ENCODE results near the gene SPACA7.
"Not testable (repeated sequence)": the region's sequence is repeated elsewhere in the genome, so short reads cannot be mapped to it uniquely, and the experiment has no call there.

Gene SPACA7

GRCh38 chr13:112351825-112352224 lies 24.3 kb upstream of the SPACA7 start:
- DNase-seq = no peak

- DNase-seq = no peak
These were observed 22.3 kb upstream of the SPACA7 start for GRCh38 chr13:112353856-112354255.

- no peak for DNase-seq
These were observed 21.6 kb upstream of the SPACA7 start for GRCh38 chr13:112354330-112355273.

- DNase-seq = no peak
These were observed 20.8 kb upstream of the SPACA7 start for GRCh38 chr13:112355274-112355838.

GRCh38 chr13:112356190-112356589 lies 20.0 kb upstream of the SPACA7 start:
- DNase-seq = no peak

- DNase-seq = no peak
These were observed 18.0 kb upstream of the SPACA7 start for GRCh38 chr13:112358156-112358555.

- no peak for DNase-seq
These were observed 14.1 kb upstream of the SPACA7 start for GRCh38 chr13:112362021-112362420.

GRCh38 chr13:112363867-112364528 lies 12.2 kb upstream of the SPACA7 start:
- DNase-seq = no peak

GRCh38 chr13:112366907-112367646 lies 9.1 kb upstream of the SPACA7 start:
- no peak for DNase-seq

- no peak for DNase-seq
These were observed 7.3 kb upstream of the SPACA7 start for GRCh38 chr13:112368883-112369282.

GRCh38 chr13:112370311-112370710 lies 5.8 kb upstream of the SPACA7 start:
- no peak for DNase-seq

GRCh38 chr13:112374271-112374670 lies 1.9 kb upstream of the SPACA7 start:
- no peak for DNase-seq

GRCh38 chr13:112391746-112392145 lies 15.6 kb downstream of the SPACA7 start:
- DNase-seq = no peak

- no peak for DNase-seq
These were observed 16.6 kb downstream of the SPACA7 start for GRCh38 chr13:112392719-112393118.

- DNase-seq = not testable (repeated sequence)
These were observed 18.9 kb downstream of the SPACA7 start for GRCh38 chr13:112395022-112395421.

- not testable (repeated sequence) for DNase-seq
These were observed 19.8 kb downstream of the SPACA7 start for GRCh38 chr13:112395941-112396340.

GRCh38 chr13:112397108-112397507 lies 21.0 kb downstream of the SPACA7 start:
- DNase-seq = no peak

- not testable (repeated sequence) for DNase-seq
These were observed 22.2 kb downstream of the SPACA7 start for GRCh38 chr13:112398347-112398746.

- DNase-seq = not testable (repeated sequence)
These were observed 33.7 kb downstream of the SPACA7 start for GRCh38 chr13:112409828-112410227.

GRCh38 chr13:112416647-112417046 lies 40.5 kb downstream of the SPACA7 start:
- DNase-seq = no peak

- no peak for DNase-seq
These were observed 40.9 kb downstream of the SPACA7 start for GRCh38 chr13:112417079-112417478.

- no peak for DNase-seq
These were observed 47.9 kb downstream of the SPACA7 start for GRCh38 chr13:112424098-112424497.

- no peak for DNase-seq
These were observed 52.5 kb downstream of the SPACA7 start for GRCh38 chr13:112428704-112429103.

Data from GOT3 (cell line).